IPS DF 19.7 (cell line): ENCODE data around the gene FMO5.
"Not testable (repeated sequence)": the region's sequence is repeated elsewhere in the genome, so short reads cannot be mapped to it uniquely, and the experiment has no call there.

Source experiments
- DNase-seq: peaks from one replicate; pipeline ENCODE4 v3.0.0-alpha.2; 2013; ENCODE audit warnings: low read depth, low spot score

Gene FMO5

DNA sequence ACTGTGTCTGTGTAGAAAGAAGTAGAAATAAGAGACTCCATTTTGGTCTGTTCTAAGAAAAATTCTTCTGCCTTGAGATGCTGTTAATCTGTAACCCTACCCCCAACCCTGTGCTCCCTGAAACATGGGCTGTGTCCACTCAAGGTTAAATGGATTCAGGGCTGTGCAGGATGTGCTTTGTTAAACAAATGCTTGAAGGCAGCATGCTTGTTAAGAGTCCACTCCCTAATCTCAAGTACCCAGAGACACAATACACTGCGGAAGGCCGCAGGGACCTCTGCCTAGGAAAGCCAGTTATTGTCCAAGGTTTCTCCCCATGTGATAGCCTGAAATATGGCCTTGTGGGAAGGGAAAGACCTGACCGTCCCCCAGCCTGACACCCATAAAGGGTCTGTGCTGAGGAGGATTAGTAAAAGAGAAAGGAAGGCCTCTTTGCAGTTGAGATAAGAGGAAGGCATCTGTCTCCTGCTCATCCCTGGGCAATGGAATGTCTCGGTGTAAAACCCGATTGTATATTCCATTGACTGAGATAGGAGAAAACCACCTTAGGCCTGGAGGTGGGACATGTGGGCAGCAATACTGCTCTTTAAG, 15.1 kb upstream of the FMO5 start:
- DNase-seq = not testable (repeated sequence)

DNA sequence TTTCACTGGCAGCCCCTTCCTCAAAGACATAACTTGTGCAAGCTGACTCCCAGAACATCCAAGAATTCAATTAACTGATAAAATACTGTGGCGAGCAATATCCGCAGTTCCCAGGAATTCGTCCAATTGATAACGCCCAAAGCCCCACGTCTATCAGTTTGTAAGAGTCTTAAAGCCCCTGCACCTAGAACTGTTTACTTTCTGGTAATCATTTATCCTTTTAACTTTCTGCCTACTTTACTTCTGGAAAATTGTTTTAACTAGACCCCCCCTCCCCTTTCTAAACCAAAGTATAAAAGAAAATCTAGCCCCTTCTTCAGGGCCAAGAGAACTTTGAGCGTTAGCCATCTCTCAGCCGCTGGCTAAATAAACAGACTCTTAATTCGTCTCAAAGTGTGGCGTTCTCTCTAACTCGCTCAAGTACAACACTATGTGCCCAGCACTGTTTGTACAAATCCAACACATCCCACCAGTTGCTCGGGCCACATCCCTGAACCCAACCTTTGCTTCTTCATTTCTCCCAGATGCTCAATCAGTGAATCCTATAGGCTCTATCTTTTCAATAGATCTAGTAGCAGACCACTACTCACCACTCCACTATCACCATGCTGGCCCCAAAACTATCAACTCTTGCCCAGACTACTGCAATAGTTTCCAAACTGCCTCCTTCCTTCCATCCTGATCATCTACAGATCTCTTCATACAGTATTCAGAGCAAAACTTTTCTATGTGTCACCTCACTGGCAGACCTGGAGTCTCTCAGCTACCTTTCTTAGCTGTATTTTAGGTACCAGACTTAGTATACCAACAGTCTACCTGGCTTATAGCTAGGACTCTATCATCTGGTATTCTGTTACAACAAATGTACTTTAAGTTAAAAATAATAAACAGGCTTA, 14.0 kb upstream of the FMO5 start:
- no peak for DNase-seq

- DNase-seq = no peak
Observed at GRCh38 chr1:147238053-147238902, 13.1 kb upstream of the FMO5 start.

GRCh38 chr1:147236959-147237791, 12.0 kb upstream of the FMO5 start:
- DNase-seq = no peak

- no peak for DNase-seq
Observed at GRCh38 chr1:147236448-147236847, 11.3 kb upstream of the FMO5 start.

DNA sequence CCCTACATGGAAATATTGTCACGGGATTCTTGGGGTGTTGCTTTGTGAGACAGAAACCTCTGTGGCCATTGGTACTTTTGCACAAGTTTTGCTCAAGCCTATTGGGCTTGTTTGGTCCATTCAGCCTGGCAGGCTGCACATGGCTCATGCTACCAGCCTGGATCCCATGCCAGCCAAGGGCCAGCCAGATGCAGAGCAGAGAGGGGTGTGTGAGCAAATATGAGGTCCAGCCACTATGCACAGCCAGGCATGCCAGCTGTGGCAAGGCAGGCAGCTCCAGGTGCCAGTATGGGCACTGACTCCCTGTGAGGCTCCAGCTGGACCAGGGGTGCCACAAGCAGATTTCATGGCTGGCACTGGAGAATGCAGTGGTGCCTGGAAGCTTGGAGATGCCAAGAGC, 10.7 kb upstream of the FMO5 start:
- no peak for DNase-seq

DNA sequence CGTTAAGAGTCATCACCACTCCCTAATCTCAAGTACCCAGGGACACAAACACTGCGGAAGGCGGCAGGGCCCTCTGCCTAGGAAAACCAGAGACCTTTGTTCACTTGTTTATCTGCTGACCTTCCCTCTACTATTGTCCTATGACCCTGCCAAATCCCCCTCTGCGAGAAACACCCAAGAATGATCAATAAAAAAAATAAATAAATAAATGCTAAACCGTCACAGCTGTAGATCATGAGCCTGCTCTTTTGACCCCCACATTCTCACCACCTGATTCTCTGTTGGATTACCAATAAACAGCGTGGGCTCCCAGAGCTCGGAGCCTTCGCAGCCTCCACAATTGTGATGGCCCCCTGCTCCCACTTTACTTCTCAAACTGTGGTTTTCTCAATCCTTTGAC, 8.8 kb upstream of the FMO5 start:
- DNase-seq = not testable (repeated sequence)

DNA sequence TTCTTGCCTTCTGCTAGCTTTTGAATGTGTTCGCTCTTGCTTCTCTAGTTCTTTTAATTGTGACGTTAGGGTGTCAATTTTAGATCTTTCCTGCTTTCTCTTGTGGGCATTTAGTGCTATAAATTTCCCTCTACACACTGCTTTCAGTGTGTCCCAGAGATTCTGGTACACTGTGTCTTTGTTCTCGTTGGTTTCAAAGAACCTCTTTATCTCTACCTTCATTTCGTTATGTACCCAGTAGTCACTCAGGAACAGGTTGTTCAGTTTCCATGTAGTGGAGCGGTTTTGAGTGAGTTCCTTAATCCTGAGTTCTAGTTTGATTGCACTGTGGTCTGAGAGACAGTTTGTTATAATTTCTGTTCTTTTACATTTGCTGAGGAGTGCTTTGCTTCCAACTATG, 5.9 kb upstream of the FMO5 start:
- DNase-seq = not testable (repeated sequence)

- no peak for DNase-seq
Observed at GRCh38 chr1:147223740-147224615, 1.2 kb downstream of the FMO5 start.

- DNase-seq = no peak
Observed at GRCh38 chr1:147218606-147219005, 6.5 kb downstream of the FMO5 start.

- no peak for DNase-seq
Observed at GRCh38 chr1:147217141-147217540, 8.0 kb downstream of the FMO5 start.

DNA sequence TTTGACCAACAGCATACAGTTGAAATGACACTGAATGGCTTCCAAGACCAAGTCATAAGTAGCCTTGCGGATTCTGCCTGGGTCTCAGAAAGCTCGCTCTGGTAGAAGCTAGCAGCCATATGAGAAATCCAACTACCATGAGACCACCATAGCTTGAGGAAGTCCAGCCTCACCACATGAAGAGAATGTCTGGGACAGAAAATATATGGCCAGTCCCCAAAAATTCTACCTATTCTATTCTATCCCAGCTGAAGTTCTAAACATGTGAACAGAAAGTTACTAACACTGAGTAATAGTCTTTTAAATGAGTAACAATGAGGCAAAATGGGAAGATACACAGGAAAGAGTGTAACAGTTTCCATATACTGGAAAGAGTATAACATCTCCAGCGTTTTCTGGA, 9.0 kb downstream of the FMO5 start:
- no peak for DNase-seq

- no peak for DNase-seq
Observed at GRCh38 chr1:147215540-147215916, 9.6 kb downstream of the FMO5 start.

GRCh38 chr1:147214842-147215539, 10.1 kb downstream of the FMO5 start:
- DNase-seq = no peak

DNA sequence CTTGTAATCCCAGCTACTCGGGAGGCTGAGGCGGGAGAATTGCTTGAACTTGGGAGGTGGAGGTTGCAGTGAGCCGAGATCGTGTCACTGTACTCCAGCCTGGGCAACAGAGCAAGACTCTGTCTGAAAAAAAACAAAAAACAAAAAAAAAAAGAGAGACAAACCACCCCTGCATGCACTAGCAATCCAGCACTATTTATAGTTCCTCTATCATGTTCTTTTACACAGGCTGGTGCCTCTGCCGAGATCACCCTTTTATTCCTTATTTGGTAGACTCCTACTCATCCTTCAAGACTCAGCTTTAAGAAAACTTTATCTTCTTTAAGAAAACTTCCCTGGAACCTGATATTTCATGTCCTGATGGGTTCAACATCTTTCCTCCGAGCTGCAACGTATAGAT, 10.8 kb downstream of the FMO5 start:
- DNase-seq = no peak

- DNase-seq = no peak
Observed at GRCh38 chr1:147213271-147213670, 11.9 kb downstream of the FMO5 start.

GRCh38 chr1:147211577-147211976, 13.6 kb downstream of the FMO5 start:
- DNase-seq = no peak

- no peak for DNase-seq
Observed at GRCh38 chr1:147210987-147211386, 14.2 kb downstream of the FMO5 start.

DNA sequence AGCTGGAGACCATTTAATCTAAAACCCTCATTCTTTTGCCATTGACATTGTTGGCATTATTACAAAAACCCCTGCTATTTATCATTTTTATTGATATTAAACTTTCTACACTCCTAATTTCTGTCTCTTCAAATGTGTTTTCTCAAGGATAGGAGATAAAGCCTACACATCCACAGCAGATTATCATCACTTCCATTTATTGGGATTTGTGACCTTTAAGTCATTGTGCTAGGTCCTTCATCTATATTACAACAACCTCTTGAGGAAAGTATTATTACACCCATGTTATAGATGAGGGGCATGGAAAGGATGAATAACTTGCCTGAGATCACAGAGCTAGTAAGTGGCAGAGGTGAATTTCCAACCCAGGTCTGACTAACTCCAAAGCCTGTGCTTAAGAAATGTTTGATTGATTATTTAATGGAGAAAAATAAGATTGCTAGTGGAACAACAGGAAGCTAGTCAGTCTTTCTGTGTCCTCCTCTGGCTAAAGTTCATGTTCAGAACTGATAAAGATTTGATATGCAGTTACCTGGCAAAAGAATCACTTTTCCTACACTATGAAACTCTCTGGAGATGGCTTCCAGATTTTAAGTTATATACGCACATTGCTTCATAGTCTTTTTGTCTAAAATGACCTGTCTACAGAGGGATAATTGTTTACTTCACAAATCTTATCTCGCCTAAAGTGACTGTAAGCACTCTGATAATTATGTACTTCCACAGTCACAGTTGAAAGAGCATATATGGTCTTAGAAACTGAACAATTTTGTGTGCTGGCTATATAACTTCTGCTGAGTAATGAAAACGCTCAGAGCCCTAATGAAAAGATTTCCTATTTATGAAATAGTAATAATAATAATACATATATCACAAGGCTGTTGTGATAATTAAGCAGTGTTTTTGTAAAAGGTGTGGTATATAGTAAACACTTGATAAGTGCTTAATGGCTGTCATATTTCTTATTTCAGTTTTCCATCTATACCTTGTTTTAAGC, 15.0 kb downstream of the FMO5 start:
- no peak for DNase-seq
